Uterus (tissue), 4 donors: ENCODE data around the gene RARS2. TPM values are rescaled to one million over a fixed set of nuclear protein-coding genes. Genes with fewer than 3 reads are reported as not detected.

Experiments
- DNase-seq, 2 donors: peaks; one replicate each; pipeline ENCODE4 v3.0.0-alpha.2; 2019 to 2020
- H3K27ac ChIP-seq, 2 donors: fragments of 200-600 bp; sonication (generic); 1 replicate in 1 of 2; 2 replicates in 1 of 2; pipeline ENCODE4 v1.5.1; 2016 to 2018
- H3K27me3 ChIP-seq, 2 donors: fragments of 200-600 bp; sonication (generic); one replicate each; pipeline ENCODE4 v1.5.1; 2018 to 2019; ENCODE audit warnings: control low read depth in 1 of 2
- H3K36me3 ChIP-seq, 2 donors: fragments of 200-600 bp; sonication (generic); one replicate each; pipeline ENCODE4 v1.5.1; 2019; ENCODE audit warnings: control low read depth in 1 of 2
- H3K4me1 ChIP-seq, 2 donors: fragments of 200-600 bp; sonication (generic); one replicate each; pipeline ENCODE4 v1.5.1; 2018 to 2019; ENCODE audit warnings: control low read depth in 1 of 2
- H3K4me3 ChIP-seq, 2 donors: fragments of 200-600 bp; sonication (generic); 1 replicate in 1 of 2; 2 replicates in 1 of 2; pipeline ENCODE4 v1.5.1; 2018 to 2019; ENCODE audit warnings: mild to moderate bottlenecking in 1 of 2
- H3K9me3 ChIP-seq, 2 donors: fragments of 200-600 bp; sonication (generic); one replicate each; pipeline ENCODE4 v1.5.1; 2019; ENCODE audit warnings: control low read depth in 1 of 2
- POLR2A ChIP-seq, 2 donors: fragments of 450-650 bp; IDR thresholded peaks; one replicate each; pipeline ENCODE4 v1.6.1; 2016; ENCODE audit warnings: antibody characterized with exemption in 2 of 2, mild to moderate bottlenecking in 1 of 2, moderate library complexity in 1 of 2
- intact Hi-C: fragments of 100-400 bp; cut with DNase I; formaldehyde crosslinking; loops from one replicate; pipeline ENCODE4 v1.15.1; 2023; ENCODE audit warnings: low total_unique reads
- total RNA-seq, 4 donors: library from RNA; depleted of rRNA in 3 of 4; stranded (reverse); fragments of >200 nt in 3 of 4; gene quantifications; one replicate each; pipeline versions ENCODE4 v1.1.0 to v1.2.4, GENCODE V29; 2014 to 2023
- TF ChIP-seq, protein P1 (sequence below), 4 experiments: fragments of 200-600 bp in 2 of 4; fragments of 450-650 bp in 2 of 4; sonication (generic) in 2 of 4; IDR thresholded peaks; one replicate each; pipeline ENCODE4 v1.5.1; 2016 to 2019; ENCODE audit warnings: antibody characterized with exemption in 4 of 4, mild to moderate bottlenecking in 2 of 4, moderate library complexity in 1 of 4
- donor health status: DM: yes; HTN: yes; CAD: no.

Gene RARS2
- total RNA-seq, 4 donors from 2014 or later, result 15.6 to 61.3 (median 44.1) TPM

DNA sequence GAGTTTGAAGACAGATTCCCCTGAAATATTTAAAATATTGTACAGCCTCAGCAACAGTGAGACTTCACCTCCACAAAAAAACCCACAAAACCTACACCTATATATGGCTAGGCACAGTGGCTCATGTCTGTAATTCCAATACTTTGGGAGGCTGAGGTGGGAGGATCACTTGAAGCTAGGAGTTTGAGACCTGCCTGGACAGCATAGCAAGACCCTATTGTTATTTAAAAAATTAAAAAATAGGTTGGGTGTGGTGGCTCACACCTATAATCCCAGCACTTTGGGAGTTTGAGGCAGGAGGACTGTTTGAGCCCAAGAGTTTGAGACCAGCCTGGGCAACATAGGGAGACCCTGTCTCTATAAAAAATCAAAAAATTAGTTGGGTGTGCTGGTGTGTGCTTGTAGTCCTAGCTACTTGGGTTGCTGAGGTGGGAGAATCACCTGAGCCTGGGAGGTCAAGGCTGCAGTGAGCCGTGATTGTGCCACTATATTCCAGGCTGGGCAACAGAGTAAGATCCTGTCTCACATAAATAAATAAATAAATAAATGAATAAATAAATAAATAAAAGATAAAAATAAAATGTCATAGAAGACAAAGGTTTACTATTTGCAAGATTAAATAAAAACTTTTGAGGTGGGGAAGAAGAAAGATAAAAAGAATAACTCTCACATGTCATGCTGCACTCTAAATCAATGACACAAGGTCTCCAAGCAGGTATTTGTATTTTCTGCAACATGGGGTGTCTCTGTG, 51.1 kb downstream of the RARS2 start:
- no peak for TF ChIP-seq POLR2A (IDR thresholded peaks at IDR 0.05)
- TF ChIP-seq, protein P1, sequence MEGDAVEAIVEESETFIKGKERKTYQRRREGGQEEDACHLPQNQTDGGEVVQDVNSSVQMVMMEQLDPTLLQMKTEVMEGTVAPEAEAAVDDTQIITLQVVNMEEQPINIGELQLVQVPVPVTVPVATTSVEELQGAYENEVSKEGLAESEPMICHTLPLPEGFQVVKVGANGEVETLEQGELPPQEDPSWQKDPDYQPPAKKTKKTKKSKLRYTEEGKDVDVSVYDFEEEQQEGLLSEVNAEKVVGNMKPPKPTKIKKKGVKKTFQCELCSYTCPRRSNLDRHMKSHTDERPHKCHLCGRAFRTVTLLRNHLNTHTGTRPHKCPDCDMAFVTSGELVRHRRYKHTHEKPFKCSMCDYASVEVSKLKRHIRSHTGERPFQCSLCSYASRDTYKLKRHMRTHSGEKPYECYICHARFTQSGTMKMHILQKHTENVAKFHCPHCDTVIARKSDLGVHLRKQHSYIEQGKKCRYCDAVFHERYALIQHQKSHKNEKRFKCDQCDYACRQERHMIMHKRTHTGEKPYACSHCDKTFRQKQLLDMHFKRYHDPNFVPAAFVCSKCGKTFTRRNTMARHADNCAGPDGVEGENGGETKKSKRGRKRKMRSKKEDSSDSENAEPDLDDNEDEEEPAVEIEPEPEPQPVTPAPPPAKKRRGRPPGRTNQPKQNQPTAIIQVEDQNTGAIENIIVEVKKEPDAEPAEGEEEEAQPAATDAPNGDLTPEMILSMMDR (IDR thresholded peaks at IDR 0.05), result no peak
- Histone ChIP-seq H3K36me3 (no peaks in the 10 kb centered on the region), H3K27ac (no peak overlapping the region), H3K27me3 (no peaks in the 10 kb centered on the region), H3K4me3 (no peak overlapping the region), H3K4me1 (no peaks in the 10 kb centered on the region), H3K9me3 (no peaks in the 10 kb centered on the region)
- intact Hi-C loops, result no loop called here
- DNase-seq, result no peak

DNA sequence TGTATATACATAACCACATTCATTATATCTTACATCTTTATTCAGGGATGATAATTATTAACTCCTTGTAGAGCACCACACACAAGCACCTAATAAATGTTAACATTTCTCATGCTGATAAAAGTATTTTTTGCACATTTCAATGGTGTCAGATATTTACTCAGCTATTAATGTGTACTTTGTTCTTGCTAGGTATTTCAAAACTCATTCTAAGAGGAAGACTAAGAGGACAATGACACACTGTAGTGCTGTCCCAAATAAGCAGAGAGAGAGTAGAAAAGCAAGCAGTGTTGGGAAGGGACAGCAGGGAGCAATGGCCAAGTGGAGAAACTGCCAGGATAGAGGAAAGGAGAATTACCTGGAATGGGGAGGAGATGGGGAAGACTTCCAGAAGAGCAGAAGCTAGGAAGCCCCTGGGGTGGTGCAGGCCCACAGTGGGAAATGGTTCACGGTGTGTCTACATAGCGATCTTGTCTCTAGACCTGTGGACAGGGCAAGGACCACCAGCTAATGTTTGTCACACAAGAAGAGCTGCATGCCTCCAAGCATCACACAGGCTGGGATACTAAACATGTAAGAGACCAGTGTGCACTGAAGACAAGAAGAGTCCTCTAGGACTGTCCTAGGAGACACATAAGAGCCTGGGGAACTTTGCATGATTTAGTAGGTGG, 55.3 kb downstream of the RARS2 start:
- Histone ChIP-seq H3K9me3 (no peaks in the 10 kb centered on the region), H3K4me3 (no peak overlapping the region), H3K27me3 (no peaks in the 10 kb centered on the region), H3K36me3 (no peaks in the 10 kb centered on the region), H3K27ac (no peak overlapping the region), H3K4me1 (no peaks in the 10 kb centered on the region)
- intact Hi-C loops, result no loop called here
- no peak for DNase-seq
- no peak for TF ChIP-seq POLR2A (IDR thresholded peaks at IDR 0.05)
- TF ChIP-seq, protein P1 (IDR thresholded peaks at IDR 0.05), result no peak

DNA sequence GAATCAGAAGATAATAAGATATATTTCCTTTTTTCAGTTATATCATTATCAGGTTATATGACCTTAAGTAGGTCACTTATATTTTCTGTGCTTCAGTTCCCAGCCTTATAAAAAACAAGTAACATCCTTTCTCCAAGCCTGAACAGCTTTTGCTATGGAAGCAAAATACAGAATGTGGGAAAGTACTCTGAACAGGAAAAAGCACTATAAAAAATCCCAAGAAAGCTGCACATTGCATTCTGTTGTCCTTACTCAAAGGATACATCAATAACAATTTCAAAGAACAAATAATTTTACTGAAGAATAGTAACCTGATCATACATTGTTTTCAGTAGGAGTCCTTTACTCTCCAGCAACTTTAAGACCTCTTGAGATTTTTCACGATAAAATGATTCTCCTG, 60.6 kb downstream of the RARS2 start:
- Histone ChIP-seq H3K36me3 (no peaks in the 10 kb centered on the region), H3K4me3 (no peak overlapping the region), H3K9me3 (no peaks in the 10 kb centered on the region), H3K4me1 (no peaks in the 10 kb centered on the region), H3K27ac (no peak overlapping the region), H3K27me3 (no peaks in the 10 kb centered on the region)
- intact Hi-C loops, result no loop called here
- TF ChIP-seq POLR2A (IDR thresholded peaks at IDR 0.05), result no peak
- TF ChIP-seq, protein P1 (IDR thresholded peaks at IDR 0.05), result no peak
- DNase-seq, result no peak

DNA sequence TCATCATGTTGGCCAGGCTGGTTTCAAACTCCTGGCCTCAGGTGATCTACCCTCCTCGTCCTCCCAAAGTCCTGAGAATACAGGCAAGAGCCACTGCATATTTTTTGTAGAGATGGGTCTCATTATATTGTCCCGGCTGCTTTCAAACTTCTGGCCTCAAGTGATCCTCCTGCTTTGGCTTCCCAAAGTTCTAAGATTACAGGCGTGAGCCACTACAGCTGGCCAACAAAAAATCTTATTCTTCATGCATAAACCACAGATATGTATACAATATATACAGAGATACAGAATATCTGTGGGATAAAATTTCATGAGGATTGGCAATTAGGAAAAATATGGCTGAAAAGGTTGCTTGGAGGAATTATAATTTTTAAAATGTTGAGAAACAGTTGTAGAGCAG, 67.1 kb downstream of the RARS2 start:
- Histone ChIP-seq H3K4me1 (no peaks in the 10 kb centered on the region), H3K36me3 (no peaks in the 10 kb centered on the region), H3K9me3 (no peaks in the 10 kb centered on the region), H3K4me3 (no peak overlapping the region), H3K27ac (no peak overlapping the region), H3K27me3 (no peaks in the 10 kb centered on the region)
- intact Hi-C loops, result no loop called here
- TF ChIP-seq, protein P1 (IDR thresholded peaks at IDR 0.05), result no peak
- TF ChIP-seq POLR2A (IDR thresholded peaks at IDR 0.05), result no peak
- no peak for DNase-seq

DNA sequence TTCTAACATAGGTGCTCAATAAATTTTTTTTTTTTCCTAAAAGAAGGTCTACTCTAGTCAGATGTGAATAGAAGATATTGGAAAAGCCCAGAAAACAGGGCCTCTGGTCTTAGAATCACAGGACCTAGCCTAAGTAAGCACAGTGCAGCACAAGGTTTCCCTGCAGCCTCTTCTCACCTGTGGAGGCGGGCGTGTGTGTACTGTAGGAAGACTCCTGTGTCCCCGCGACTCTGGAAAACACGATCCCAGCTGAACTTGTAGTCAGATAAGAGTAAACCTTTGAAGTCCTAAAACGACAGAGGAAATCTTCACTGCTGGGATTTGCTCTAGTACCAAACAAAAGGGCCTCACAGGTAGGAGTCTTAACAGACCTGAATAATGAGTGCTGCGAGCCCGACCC, 71.3 kb downstream of the RARS2 start:
- DNase-seq, result no peak
- Histone ChIP-seq H3K27me3 (no peaks in the 10 kb centered on the region), H3K9me3 (no peaks in the 10 kb centered on the region), H3K4me3 (no peak overlapping the region), H3K36me3 (no peaks in the 10 kb centered on the region), H3K4me1 (no peaks in the 10 kb centered on the region), H3K27ac (no peak overlapping the region)
- intact Hi-C loops, result no loop called here
- no peak for TF ChIP-seq POLR2A (IDR thresholded peaks at IDR 0.05)
- TF ChIP-seq, protein P1 (IDR thresholded peaks at IDR 0.05), result no peak
